B cell (primary cell): ENCODE measurements around the gene EHF.

Experiments used
- CTCF ChIP-seq: fragments of 200-600 bp; IDR thresholded peaks from one replicate; pipeline ENCODE4 v1.8.0; 2022; ENCODE audit warnings: antibody characterized with exemption, mild to moderate bottlenecking
- EZH2 ChIP-seq: IDR thresholded peaks from 2 replicates; pipeline ENCODE4 v1.6.1; 2012; ENCODE audit warnings: borderline replicate concordance, low read depth, mild to moderate bottlenecking, moderate library complexity, low read length; ENCODE audit not compliant: insufficient read depth, poor library complexity, severe bottlenecking

- TF ChIP-seq CTCF (no peak), EZH2 (no peak)
These were observed 27.1 kb downstream of the EHF start for GRCh38 chr11:34648036-34648435.
